K562 (cell line): ENCODE results near the gene GALNT15. TPM values are rescaled to one million over a fixed set of nuclear protein-coding genes. Genes with fewer than 3 reads are reported as not detected.

ENCODE experiments used
- ATAC-seq: fragments of 200-7000 bp; cut with Tn5 transposase; 3 replicates; pipeline ENCODE4 v1.9.1; 2020; ENCODE audit warnings: moderate library complexity
- BruUV-seq: library from RNA; stranded (reverse); fragments of 400-500 nt; replicated peaks from 2 replicates; lab custom pipeline; 2021; lab: Mats Ljungman, UMichigan
- CTCF ChIA-PET: fragments of 300-600 bp; formaldehyde crosslinking; extraction: SDS; loops from one replicate; lab custom pipeline; 2021; ENCODE audit warnings: low intra/inter-chr PET ratio; lab: Yijun Ruan, JAX
- POLR2A ChIA-PET: fragments of 300-600, 350-650 bp; sonication (Branson Sonifier 250); formaldehyde crosslinking; extraction: SDS; loops from one replicate; lab custom pipeline; 2021; ENCODE audit warnings: antibody characterized with exemption, inconsistent platforms; lab: Yijun Ruan, JAX
- DNase-seq, 4 experiments: peaks; one replicate each; pipeline versions ENCODE4 v3.0.0 to v3.0.0-alpha.2; 2011 to 2018; ENCODE audit warnings: low spot score in 3 of 4, mixed read lengths in 3 of 4; ENCODE audit errors: extremely low read depth in 1 of 4
- FAIRE-seq: peaks from 2 replicates; lab custom pipeline; 2011; peaks lifted over from hg19 to GRCh38; lab: Jason Lieb, UNC
- H2AFZ ChIP-seq: 2 replicates; pipeline ENCODE4 v1.6.0; 2011; ENCODE audit warnings: low read depth, low read length, control low read depth, inconsistent platforms
- H3K27ac ChIP-seq: fragments of 200-600 bp; 3 replicates; pipeline ENCODE4 v1.8.0; 2011; ENCODE audit warnings: low read depth, mild to moderate bottlenecking, control low read depth, inconsistent platforms, low read length, moderate library complexity, mixed read lengths; ENCODE audit errors: extremely low read depth
- H3K27me3 ChIP-seq, 2 experiments: fragments of 300-600 bp in 1 of 2; 2 replicates in 1 of 2; 3 replicates in 1 of 2; pipeline versions ENCODE4 v1.6.0 to v1.8.0; 2011; ENCODE audit warnings: inconsistent platforms in 2 of 2, low read length in 2 of 2, mild to moderate bottlenecking in 1 of 2, mixed read lengths in 1 of 2, moderate library complexity in 1 of 2; ENCODE audit not compliant: control insufficient read depth in 2 of 2, insufficient read depth in 2 of 2
- H3K36me3 ChIP-seq: fragments of 300-600 bp; 3 replicates; pipeline ENCODE4 v1.8.0; 2011; ENCODE audit warnings: mild to moderate bottlenecking, low read length, inconsistent platforms; ENCODE audit not compliant: control insufficient read depth, insufficient read depth
- H3K4me1 ChIP-seq, 2 experiments: fragments of 200-600 bp in 1 of 2; replicated peaks in 1 of 2; 2 replicates in 1 of 2; 3 replicates in 1 of 2; pipeline versions ENCODE4 v1.5.1 to v1.8.0; 2011; ENCODE audit warnings: inconsistent platforms in 2 of 2, low read length in 2 of 2, mild to moderate bottlenecking in 1 of 2, mixed read lengths in 1 of 2, moderate library complexity in 1 of 2; ENCODE audit not compliant: control insufficient read depth in 2 of 2, insufficient read depth in 2 of 2
- H3K4me2 ChIP-seq: 2 replicates; pipeline ENCODE4 v1.6.1; 2011; ENCODE audit warnings: low read length, control low read depth, inconsistent platforms, mixed read lengths; ENCODE audit not compliant: insufficient read depth
- H3K4me3 ChIP-seq: fragments of 200-600 bp; sonication (generic), shearing (Covaris generic); 2 replicates; pipeline ENCODE4 v1.5.1; 2016; ENCODE audit warnings: control low read depth, inconsistent platforms
- H3K79me2 ChIP-seq: fragments of 200-600 bp; 3 replicates; pipeline ENCODE4 v1.8.0; 2011; ENCODE audit warnings: low read length, inconsistent platforms; ENCODE audit not compliant: control insufficient read depth, insufficient read depth
- H3K9ac ChIP-seq, 2 experiments: 2 replicates each; pipeline versions ENCODE4 v1.6.0 to v1.6.1; 2011; ENCODE audit warnings: low read depth in 2 of 2, low read length in 2 of 2, control low read depth in 1 of 2, inconsistent platforms in 1 of 2, mild to moderate bottlenecking in 1 of 2, mixed read lengths in 1 of 2; ENCODE audit not compliant: insufficient read depth in 1 of 2
- H3K9me1 ChIP-seq: one replicate; pipeline ENCODE4 v1.6.0; 2011; ENCODE audit warnings: inconsistent platforms, mild to moderate bottlenecking, low read length, moderate library complexity; ENCODE audit not compliant: control insufficient read depth, insufficient read depth
- H3K9me3 ChIP-seq: replicated peaks from 2 replicates; pipeline ENCODE4 v1.5.1; 2011; ENCODE audit warnings: low read depth, low read length, inconsistent platforms; ENCODE audit not compliant: control insufficient read depth, insufficient read depth
- H4K20me1 ChIP-seq: replicated peaks from 2 replicates; pipeline ENCODE4 v1.6.1; 2011; ENCODE audit warnings: low read length, inconsistent platforms, mixed read lengths; ENCODE audit not compliant: control insufficient read depth, insufficient read depth
- BACH1 ChIP-seq: fragments of 200-800 bp; sonication (Bioruptor generic); IDR thresholded peaks from 2 replicates; pipeline ENCODE4 v1.6.1; 2016; ENCODE audit warnings: missing genetic modification characterization, missing compliant biosample characterization
- CBFB ChIP-seq: sonication (generic); formaldehyde crosslinking; IDR thresholded peaks from 2 replicates; pipeline ENCODE4 v1.4.0; 2020; ENCODE audit warnings: mild to moderate bottlenecking, missing genetic modification reagents
- CSDE1 ChIP-seq, 2 experiments: fragments of 450-650 bp; IDR thresholded peaks; 2 replicates each; pipeline ENCODE4 v1.6.1; 2016; ENCODE audit warnings: mild to moderate bottlenecking in 1 of 2
- ERF ChIP-seq: fragments of 450-650 bp; formaldehyde crosslinking; IDR thresholded peaks from 2 replicates; pipeline ENCODE4 v1.4.0; 2020; ENCODE audit warnings: mild to moderate bottlenecking, mixed read lengths
- MYNN ChIP-seq, 2 experiments: sonication (generic); formaldehyde crosslinking in 1 of 2; IDR thresholded peaks; 2 replicates each; pipeline versions ENCODE4 v1.5.0 to v1.6.1; 2016 to 2020; ENCODE audit warnings: antibody characterized with exemption in 1 of 2, missing genetic modification reagents in 1 of 2
- WGBS: fragments of 100-300 bp; shearing (Covaris generic); methylation state at CpG from one replicate; pipeline ENCODE4 v1.1.6; 2016; ENCODE audit warnings: low coverage, mixed read lengths; ENCODE audit not compliant: insufficient coverage; ENCODE audit errors: missing lambda C conversion rate; 5-methylcytosine and 5-hydroxymethylcytosine counted together
- in situ Hi-C: fragments of 300-500 bp; cut with MboI; formaldehyde crosslinking; loops from 4 replicates; pipeline ENCODE4 v1.15.0; 2018; ENCODE audit warnings: inconsistent platforms, mixed read lengths
- intact Hi-C: fragments of 100-400 bp; cut with micrococcal nuclease; formaldehyde crosslinking; loops from 2 replicates; pipeline ENCODE4 v1.14.2; 2022
- polyA plus RNA-seq, 8 experiments: library from polyadenylated mRNA; depleted of rRNA in 4 of 8; stranded (reverse) in 5 of 8; unstranded in 3 of 8; fragments of >200 nt; fragmentation: Nextera tagmentation in 2 of 8; fragmentation: Illumina TruSeq in 1 of 8; extraction: Ambion mirVana in 2 of 8; extraction: Trizol in 1 of 8; gene quantifications; 2 replicates each; pipeline versions ENCODE4 v1.2.1 to v1.2.3, GENCODE V29; 2011 to 2014; ENCODE audit warnings: inconsistent platforms in 1 of 8, missing spikeins in 1 of 8
- total RNA-seq, 7 experiments: library from RNA; depleted of rRNA in 6 of 7; stranded (reverse); fragments of >200 nt in 6 of 7; fragmentation: Illumina TruSeq in 2 of 7; extraction: Trizol in 2 of 7; gene quantifications; 2 replicates each; pipeline versions ENCODE4 v1.2.1 to v1.2.3, GENCODE V29; 2011 to 2021; ENCODE audit warnings: low replicate concordance in 1 of 7
- TF ChIP-seq, protein P1 (sequence below): fragments of 450-650 bp; IDR thresholded peaks from 2 replicates; pipeline ENCODE4 v1.7.0; 2016; ENCODE audit warnings: borderline replicate concordance

GALNT15 gene
- total and polyA plus RNA-seq, 9 of the 15 experiments (the other 6 are each of a cell fraction or from before 2014, with no cell fraction given): not detected

DNA sequence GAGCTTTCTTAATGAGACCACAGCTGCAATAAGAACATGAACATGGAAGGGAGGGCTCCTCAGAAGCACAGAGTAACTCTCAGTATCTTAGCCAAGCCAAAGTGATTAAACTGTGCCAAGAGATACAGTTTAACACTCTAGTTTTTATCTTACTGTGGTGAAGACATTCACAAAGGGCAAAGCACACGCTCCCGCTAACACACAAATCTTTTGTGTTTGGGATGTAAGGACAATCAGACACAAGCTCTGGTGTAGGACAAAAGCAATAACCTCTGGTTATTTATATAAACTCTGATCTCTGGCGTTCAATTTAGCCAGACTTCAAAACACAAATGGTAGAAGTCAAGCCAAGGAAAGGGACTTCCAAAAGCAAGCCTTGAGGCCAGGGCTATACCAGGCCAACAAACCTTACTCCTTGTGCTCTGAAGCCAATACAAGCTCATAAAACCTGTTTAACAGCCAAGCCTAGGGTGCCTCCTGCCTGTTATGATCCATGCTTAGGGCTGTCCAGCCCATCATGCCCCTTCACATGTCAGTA lies 62.4 kb downstream of the GALNT15 start:
- in situ Hi-C loops (no loop called here), intact Hi-C loops (no loop called here)
- peaks cover 0 to 25% of the 10 kb centered on the region in 2 experiments; a peak in 3 of 5 replicates for H3K27me3 ChIP-seq
- peak; percentile 48 for FAIRE-seq
- ATAC-seq: peak; percentile 27; the same call in 1 of the 3 replicates
- TF ChIP-seq CSDE1 (IDR thresholded peaks at IDR 0.05): no peak
- TF ChIP-seq, protein P1, sequence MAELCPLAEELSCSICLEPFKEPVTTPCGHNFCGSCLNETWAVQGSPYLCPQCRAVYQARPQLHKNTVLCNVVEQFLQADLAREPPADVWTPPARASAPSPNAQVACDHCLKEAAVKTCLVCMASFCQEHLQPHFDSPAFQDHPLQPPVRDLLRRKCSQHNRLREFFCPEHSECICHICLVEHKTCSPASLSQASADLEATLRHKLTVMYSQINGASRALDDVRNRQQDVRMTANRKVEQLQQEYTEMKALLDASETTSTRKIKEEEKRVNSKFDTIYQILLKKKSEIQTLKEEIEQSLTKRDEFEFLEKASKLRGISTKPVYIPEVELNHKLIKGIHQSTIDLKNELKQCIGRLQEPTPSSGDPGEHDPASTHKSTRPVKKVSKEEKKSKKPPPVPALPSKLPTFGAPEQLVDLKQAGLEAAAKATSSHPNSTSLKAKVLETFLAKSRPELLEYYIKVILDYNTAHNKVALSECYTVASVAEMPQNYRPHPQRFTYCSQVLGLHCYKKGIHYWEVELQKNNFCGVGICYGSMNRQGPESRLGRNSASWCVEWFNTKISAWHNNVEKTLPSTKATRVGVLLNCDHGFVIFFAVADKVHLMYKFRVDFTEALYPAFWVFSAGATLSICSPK: no peak
- no peak for TF ChIP-seq CBFB (CRISPR knock-in tag)
- no peak for TF ChIP-seq ERF
- TF ChIP-seq MYNN (IDR thresholded peaks at IDR 0.05): no peak
- no peak for TF ChIP-seq MYNN (CRISPR knock-in tag; IDR thresholded peaks at IDR 0.05)
- no peak for TF ChIP-seq BACH1 (tag)
- BruUV-seq: no TSS peak
- H3K4me1 ChIP-seq: no peaks in the 10 kb centered on the region; a peak in 2 of 5 replicates
- no peak overlapping the region for H3K4me3 ChIP-seq
- no peak for DNase-seq
- H3K9ac ChIP-seq: no peak overlapping the region
- no peaks in the 10 kb centered on the region for H3K79me2 ChIP-seq
- ChIA-PET POLR2A (interaction anchor here (1.5 kb wide), 1 partner anchor 9 kb away, joined by 3 read pairs; no protein-coding TSS in a partner anchor), CTCF (no interaction called here)
- 14% methylated on average over 3 of the region's 3 CpGs for WGBS
- no peaks in the 10 kb centered on the region for H3K36me3 ChIP-seq
- H4K20me1 ChIP-seq: no peaks in the 10 kb centered on the region
- H3K9me1 ChIP-seq: no peaks in the 10 kb centered on the region
- H2AFZ ChIP-seq: no peak overlapping the region
- H3K9me3 ChIP-seq: no peaks in the 10 kb centered on the region
- no peak overlapping the region for H3K4me2 ChIP-seq
- H3K27ac ChIP-seq: no peak overlapping the region
